Hepatocyte (in vitro differentiated cells): ENCODE results near the gene ZHX3. TPM values are rescaled to one million over a fixed set of nuclear protein-coding genes. Genes with fewer than 3 reads are reported as not detected.

ENCODE experiments used
- DNase-seq: peaks from one replicate; pipeline ENCODE4 v3.0.0-alpha.2; 2016; ENCODE audit warnings: low spot score
- H2AFZ ChIP-seq: fragments of 200-600 bp; sonication (generic); 2 replicates; pipeline ENCODE4 v1.6.0; 2016; ENCODE audit warnings: antibody characterized with exemption, mild to moderate bottlenecking
- H3K27ac ChIP-seq: fragments of 200-600 bp; sonication (generic); 2 replicates; pipeline ENCODE4 v1.5.1; 2016; ENCODE audit warnings: mild to moderate bottlenecking
- H3K27me3 ChIP-seq: fragments of 200-600 bp; sonication (generic); 2 replicates; pipeline ENCODE4 v1.6.1; 2016
- H3K36me3 ChIP-seq: fragments of 200-600 bp; sonication (generic); replicated peaks from 2 replicates; pipeline ENCODE4 v1.5.1; 2016; ENCODE audit warnings: low read depth; ENCODE audit not compliant: insufficient read depth
- H3K4me1 ChIP-seq: fragments of 200-600 bp; sonication (generic); 2 replicates; pipeline ENCODE4 v1.5.1; 2016; ENCODE audit warnings: mild to moderate bottlenecking, moderate library complexity; ENCODE audit not compliant: insufficient read depth
- H3K4me2 ChIP-seq: fragments of 200-600 bp; sonication (generic); 2 replicates; pipeline ENCODE4 v1.6.0; 2016
- H3K4me3 ChIP-seq: fragments of 200-600 bp; sonication (generic); 2 replicates; pipeline ENCODE4 v1.5.1; 2016; ENCODE audit warnings: mild to moderate bottlenecking
- H3K79me2 ChIP-seq: fragments of 200-600 bp; sonication (generic); 2 replicates; pipeline ENCODE4 v1.6.0; 2017; ENCODE audit warnings: mild to moderate bottlenecking
- H3K9me2 ChIP-seq: fragments of 200-600 bp; sonication (generic); replicated peaks from 2 replicates; pipeline ENCODE4 v1.6.0; 2017; ENCODE audit warnings: mild to moderate bottlenecking; ENCODE audit not compliant: insufficient read depth
- H3K9me3 ChIP-seq: fragments of 200-600 bp; sonication (generic); 2 replicates; pipeline ENCODE4 v1.5.1; 2016; ENCODE audit warnings: low read depth, mild to moderate bottlenecking
- H4K20me1 ChIP-seq: fragments of 200-600 bp; sonication (generic); 2 replicates; pipeline ENCODE4 v1.6.0; 2016; ENCODE audit warnings: mild to moderate bottlenecking; ENCODE audit not compliant: insufficient read depth, poor library complexity, severe bottlenecking
- CTCF ChIP-seq: fragments of 200-600 bp; sonication (generic); IDR thresholded peaks from 2 replicates; pipeline ENCODE4 v1.5.1; 2016; ENCODE audit warnings: antibody characterized with exemption, mild to moderate bottlenecking; ENCODE audit not compliant: poor library complexity
- EZH2 ChIP-seq: fragments of 200-600 bp; sonication (generic); IDR thresholded peaks from 2 replicates; pipeline ENCODE4 v1.6.1; 2016; ENCODE audit warnings: antibody characterized with exemption, mild to moderate bottlenecking, borderline replicate concordance
- EZH2phosphoT487 ChIP-seq: fragments of 200-600 bp; sonication (generic); IDR thresholded peaks from one replicate; pipeline ENCODE4 v1.6.1; 2018; ENCODE audit warnings: antibody characterized with exemption, mild to moderate bottlenecking, low read depth, moderate library complexity; ENCODE audit not compliant: unreplicated experiment, severe bottlenecking
- WGBS: methylation state at CpG from one replicate; pipeline ENCODE4 v1.1.6; 2016; ENCODE audit warnings: low lambda C conversion rate; ENCODE audit errors: missing lambda C conversion rate; 5-methylcytosine and 5-hydroxymethylcytosine counted together
- polyA plus RNA-seq: library from polyadenylated mRNA; unstranded; fragments of >200 nt; fragmentation: Nextera tagmentation; extraction: Ambion mirVana; gene quantifications from 2 replicates; pipeline ENCODE4 v1.2.1, GENCODE V29; 2016
- total RNA-seq: library from RNA; depleted of rRNA; stranded (reverse); fragments of >200 nt; gene quantifications from 2 replicates; pipeline ENCODE4 v1.2.3, GENCODE V29; 2014

ZHX3 gene
- total and polyA plus RNA-seq, 2 experiments from 2014 or later, result 15.0 to 19.7 TPM

GRCh38 chr20:41349266-41349665 lies 31.7 kb upstream of the ZHX3 start:
- H3K36me3 ChIP-seq, result no peaks in the 10 kb centered on the region
- WGBS, result 82% methylated on average over 2 of the region's 2 CpGs
- no peak overlapping the region for H3K27ac ChIP-seq

GRCh38 chr20:41348430-41349172 lies 31.1 kb upstream of the ZHX3 start:
- Histone ChIP-seq H3K4me2 (no peak overlapping the region), H3K9me3 (no peaks in the 10 kb centered on the region), H4K20me1 (no peaks in the 10 kb centered on the region), H3K4me1 (peaks cover 5% of the 10 kb centered on the region), H3K27me3 (no peaks in the 10 kb centered on the region), H3K79me2 (no peaks in the 10 kb centered on the region), H2AFZ (no peak overlapping the region), H3K36me3 (no peaks in the 10 kb centered on the region), H3K4me3 (no peak overlapping the region), H3K9me2 (no peaks in the 10 kb centered on the region), H3K27ac (no peak overlapping the region)
- WGBS, result 93% methylated on average over 13 of the region's 13 CpGs
- DNase-seq, result no peak
- TF ChIP-seq EZH2phosphoT487 (no peak), EZH2 (no peak), CTCF (no peak)

More at GRCh38 chr20:41349266-41349665, 31.7 kb upstream of the ZHX3 start:
- H3K9me2 ChIP-seq, result no peaks in the 10 kb centered on the region
- H3K4me1 ChIP-seq, result peaks cover 5% of the 10 kb centered on the region
- no peak overlapping the region for H2AFZ ChIP-seq
- no peaks in the 10 kb centered on the region for H4K20me1 ChIP-seq
- H3K27me3 ChIP-seq, result no peaks in the 10 kb centered on the region
- H3K9me3 ChIP-seq, result no peaks in the 10 kb centered on the region
- no peak overlapping the region for H3K4me3 ChIP-seq
- H3K4me2 ChIP-seq, result no peak overlapping the region
- no peak for DNase-seq
- TF ChIP-seq EZH2phosphoT487, result no peak
- TF ChIP-seq CTCF, result no peak
- no peak for TF ChIP-seq EZH2
- no peaks in the 10 kb centered on the region for H3K79me2 ChIP-seq

- DNase-seq, result no peak
- WGBS, result 85% methylated on average over 13 of the region's 13 CpGs
- Histone ChIP-seq H3K9me2 (no peaks in the 10 kb centered on the region), H4K20me1 (no peaks in the 10 kb centered on the region), H3K27me3 (no peaks in the 10 kb centered on the region), H3K4me1 (peaks cover 10% of the 10 kb centered on the region), H3K9me3 (no peaks in the 10 kb centered on the region), H3K4me3 (no peak overlapping the region), H2AFZ (no peak overlapping the region), H3K27ac (no peak overlapping the region), H3K4me2 (no peak overlapping the region), H3K79me2 (peaks cover under 1% of the 10 kb centered on the region), H3K36me3 (no peaks in the 10 kb centered on the region)
- TF ChIP-seq EZH2 (no peak), EZH2phosphoT487 (no peak), CTCF (no peak)
Measured at GRCh38 chr20:41347523-41348429, 30.2 kb upstream of the ZHX3 start.
